Mesothelial cell of epicardium (in vitro differentiated cells): ENCODE data around the gene RAB11FIP2. TPM values are rescaled to one million over a fixed set of nuclear protein-coding genes. Genes with fewer than 3 reads are reported as not detected.

Experiments used
- DNase-seq, 2 experiments: peaks; one replicate each; pipeline ENCODE4 v3.0.0; 2021; ENCODE audit warnings: low spot score in 2 of 2; ENCODE audit not compliant: unreplicated experiment in 2 of 2
- H3K27ac Mint-ChIP-seq: 2 replicates; pipeline ENCODE4 v1.8.0; 2021; ENCODE audit warnings: mixed read lengths
- H3K27me3 Mint-ChIP-seq: 2 replicates; pipeline ENCODE4 v1.8.0; 2021; ENCODE audit warnings: low read depth, mixed read lengths
- H3K36me3 Mint-ChIP-seq: 2 replicates; pipeline ENCODE4 v1.8.0; 2021; ENCODE audit warnings: mixed read lengths
- H3K4me1 Mint-ChIP-seq: 2 replicates; pipeline ENCODE4 v1.8.0; 2021; ENCODE audit warnings: mixed read lengths
- H3K4me3 Mint-ChIP-seq: 2 replicates; pipeline ENCODE4 v1.8.0; 2021; ENCODE audit warnings: mild to moderate bottlenecking, moderate library complexity, mixed read lengths
- H3K9me3 Mint-ChIP-seq: 2 replicates; pipeline ENCODE4 v1.8.0; 2021; ENCODE audit warnings: mixed read lengths
- CTCF ChIP-seq: fragments of 200-600 bp; sonication (generic); IDR thresholded peaks from one replicate; pipeline ENCODE4 v1.5.0; 2021; ENCODE audit warnings: antibody characterized with exemption; ENCODE audit not compliant: unreplicated experiment
- total RNA-seq: library from RNA; stranded (reverse); gene quantifications from 3 replicates; pipeline ENCODE4 v1.2.1, GENCODE V29; 2021

The RAB11FIP2 gene
- total RNA-seq, 1 donor from 2014 or later, result 31.8 TPM

- Mint-ChIP-seq H3K27ac (no peak overlapping the region), H3K27me3 (no peaks in the 10 kb centered on the region), H3K9me3 (no peaks in the 10 kb centered on the region), H3K4me3 (no peak overlapping the region), H3K36me3 (no peaks in the 10 kb centered on the region), H3K4me1 (peaks cover 57% of the 10 kb centered on the region)
- TF ChIP-seq CTCF, result no peak
- DNase-seq, result no peak
Measured at GRCh38 chr10:118042827-118043242, 3.9 kb downstream of the RAB11FIP2 start.

GRCh38 chr10:118042336-118042735 lies 4.4 kb downstream of the RAB11FIP2 start:
- Mint-ChIP-seq H3K27ac (no peak overlapping the region), H3K36me3 (no peaks in the 10 kb centered on the region), H3K27me3 (no peaks in the 10 kb centered on the region), H3K9me3 (no peaks in the 10 kb centered on the region), H3K4me3 (no peak overlapping the region), H3K4me1 (peaks cover 57% of the 10 kb centered on the region)
- no peak for DNase-seq
- no peak for TF ChIP-seq CTCF

GRCh38 chr10:118041316-118041715 lies 5.4 kb downstream of the RAB11FIP2 start:
- no peaks in the 10 kb centered on the region for H3K36me3 Mint-ChIP-seq
- no peak overlapping the region for H3K27ac Mint-ChIP-seq
- no peak overlapping the region for H3K4me3 Mint-ChIP-seq
- H3K4me1 Mint-ChIP-seq, result peaks cover 57% of the 10 kb centered on the region
- H3K27me3 Mint-ChIP-seq, result no peaks in the 10 kb centered on the region
- H3K9me3 Mint-ChIP-seq, result no peaks in the 10 kb centered on the region
- TF ChIP-seq CTCF, result no peak
- no peak for DNase-seq

- DNase-seq, result no peak
- no peaks in the 10 kb centered on the region for H3K27me3 Mint-ChIP-seq
- no peak overlapping the region for H3K27ac Mint-ChIP-seq
- no peaks in the 10 kb centered on the region for H3K9me3 Mint-ChIP-seq
- no peak overlapping the region for H3K4me3 Mint-ChIP-seq
- peaks cover 5% of the 10 kb centered on the region for H3K36me3 Mint-ChIP-seq
- H3K4me1 Mint-ChIP-seq, result peaks cover 30% of the 10 kb centered on the region
- no peak for TF ChIP-seq CTCF
Measured at GRCh38 chr10:118036281-118036875, 10.4 kb downstream of the RAB11FIP2 start.

GRCh38 chr10:118035354-118036005 lies 11.3 kb downstream of the RAB11FIP2 start:
- no peak for TF ChIP-seq CTCF
- peaks cover 5% of the 10 kb centered on the region for H3K36me3 Mint-ChIP-seq
- no peaks in the 10 kb centered on the region for H3K9me3 Mint-ChIP-seq
- peak overlapping the region; percentile 40 for H3K27ac Mint-ChIP-seq
- H3K4me1 Mint-ChIP-seq, result peaks cover 23% of the 10 kb centered on the region
- H3K4me3 Mint-ChIP-seq, result no peak overlapping the region
- no peak for DNase-seq
- H3K27me3 Mint-ChIP-seq, result no peaks in the 10 kb centered on the region
